GM18909 (cell line): ENCODE results near the gene BOD1.
A peak's percentile ranks its signal among the peaks of the same experiment; 100 is the strongest.

Source experiments
- ATAC-seq: cut with Tn5 transposase; IDR thresholded peaks from one replicate; pipeline ENCODE4 v1.9.1; 2021; ENCODE audit warnings: mild to moderate bottlenecking; ENCODE audit not compliant: unreplicated experiment, poor library complexity

Gene BOD1

DNA sequence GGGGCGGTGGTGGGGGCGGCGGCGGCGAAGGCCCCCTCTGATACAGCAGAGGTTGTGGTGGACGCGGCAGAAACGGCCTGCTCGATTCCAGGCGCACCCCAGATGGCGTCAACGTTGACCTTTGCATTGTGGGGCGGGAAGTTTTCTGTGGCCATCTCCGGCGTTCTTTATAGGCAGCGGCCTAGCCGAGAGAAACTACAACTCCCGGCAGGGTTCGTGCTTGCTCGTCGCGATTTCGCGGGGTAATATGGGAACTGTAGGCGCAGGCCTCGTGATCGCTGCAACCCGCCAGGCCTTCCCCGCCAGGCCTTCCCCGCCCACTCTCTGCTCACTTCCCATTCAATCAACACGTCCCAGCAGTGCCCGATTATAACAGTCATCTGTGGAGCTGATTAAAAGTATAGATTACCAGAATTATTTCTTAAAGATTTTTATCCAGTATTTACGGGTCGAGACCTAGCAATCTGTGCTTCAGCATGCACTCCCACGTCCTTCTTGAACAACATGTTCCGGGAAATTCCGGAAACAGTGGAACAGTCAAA is at the start of gene BOD1:
Gene BOD1 (minus strand): TSS at position 74 of the 542 bp plus-strand sequence. CDS start 214 bp downstream, outside the sequence.
- ATAC-seq: peak; percentile 92

DNA sequence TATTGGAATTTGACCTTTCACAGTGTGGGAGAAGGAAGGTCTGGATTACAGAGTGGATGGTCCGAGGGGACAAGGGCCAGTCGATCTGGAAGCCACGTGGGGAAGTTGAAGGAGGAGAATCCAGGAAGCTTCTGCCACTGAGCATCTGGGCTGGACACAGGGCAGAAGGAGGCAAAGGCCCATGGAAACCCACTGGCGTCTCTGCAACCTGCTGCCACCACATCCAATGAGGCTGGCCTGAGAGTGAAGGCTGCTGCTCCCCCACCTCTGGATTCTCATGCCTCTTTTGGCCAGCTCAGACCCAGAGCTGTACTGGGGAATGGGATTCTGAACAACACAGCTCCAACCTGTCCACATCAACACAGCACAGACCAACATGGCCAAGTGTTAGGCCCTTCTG is 48.9 kb upstream of the BOD1 start:
- ATAC-seq: no peak

DNA sequence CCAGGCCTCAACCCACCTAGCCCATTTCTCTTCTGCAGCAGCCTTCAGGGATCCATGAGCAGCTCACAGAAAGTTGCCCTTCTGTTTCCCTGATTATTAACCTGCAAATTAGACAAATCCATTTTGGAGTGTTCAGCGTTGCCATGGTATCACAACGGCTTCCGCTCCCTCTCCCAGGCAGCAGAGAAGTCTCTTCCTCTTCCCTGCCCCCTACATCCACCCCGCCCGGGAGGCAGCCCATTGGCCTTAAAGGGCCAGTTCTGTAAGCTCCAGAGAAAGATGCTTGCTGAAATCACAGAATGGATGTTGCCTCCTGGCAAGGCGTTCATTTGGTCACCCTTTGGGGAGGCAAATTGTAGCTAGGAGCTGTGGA is 47.7 kb upstream of the BOD1 start:
- no peak for ATAC-seq

DNA sequence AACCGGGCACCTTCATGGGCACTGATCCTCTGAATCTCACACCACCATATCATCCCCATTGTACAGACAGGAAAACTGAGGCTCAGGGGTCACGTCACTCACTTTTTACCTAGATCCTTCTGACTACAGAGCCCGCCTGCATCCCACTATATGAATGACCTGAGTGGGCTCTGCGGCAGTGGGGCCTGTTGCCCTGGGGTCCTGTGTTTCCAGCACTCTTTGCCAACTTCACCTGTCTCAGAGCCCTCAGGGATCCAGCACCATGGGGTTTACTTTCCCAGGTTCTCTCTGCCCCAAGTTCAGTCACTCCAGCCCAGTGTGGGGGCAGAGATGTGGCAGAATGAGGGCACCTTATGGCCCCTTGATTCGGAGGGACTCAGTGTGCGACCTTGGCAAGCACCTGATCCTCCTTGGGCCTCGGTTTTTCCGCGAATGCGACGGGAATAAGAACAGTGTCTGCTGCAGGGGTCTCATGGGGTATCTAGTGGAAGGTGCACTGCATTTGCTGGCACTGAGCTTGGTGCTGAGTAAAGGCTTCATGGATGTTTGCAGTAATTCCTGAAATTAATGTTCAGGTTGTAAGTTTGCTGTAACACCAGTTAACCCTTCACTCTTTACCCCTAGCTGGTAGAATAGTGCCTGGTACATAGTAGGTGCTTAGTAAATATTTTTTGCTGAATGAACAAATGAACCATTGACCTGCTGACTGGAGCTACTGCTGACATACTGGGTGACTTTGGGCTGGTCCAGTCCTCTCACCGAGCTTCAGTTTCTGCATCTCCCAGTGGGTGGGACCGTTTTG is 47.1 kb upstream of the BOD1 start:
- no peak for ATAC-seq

DNA sequence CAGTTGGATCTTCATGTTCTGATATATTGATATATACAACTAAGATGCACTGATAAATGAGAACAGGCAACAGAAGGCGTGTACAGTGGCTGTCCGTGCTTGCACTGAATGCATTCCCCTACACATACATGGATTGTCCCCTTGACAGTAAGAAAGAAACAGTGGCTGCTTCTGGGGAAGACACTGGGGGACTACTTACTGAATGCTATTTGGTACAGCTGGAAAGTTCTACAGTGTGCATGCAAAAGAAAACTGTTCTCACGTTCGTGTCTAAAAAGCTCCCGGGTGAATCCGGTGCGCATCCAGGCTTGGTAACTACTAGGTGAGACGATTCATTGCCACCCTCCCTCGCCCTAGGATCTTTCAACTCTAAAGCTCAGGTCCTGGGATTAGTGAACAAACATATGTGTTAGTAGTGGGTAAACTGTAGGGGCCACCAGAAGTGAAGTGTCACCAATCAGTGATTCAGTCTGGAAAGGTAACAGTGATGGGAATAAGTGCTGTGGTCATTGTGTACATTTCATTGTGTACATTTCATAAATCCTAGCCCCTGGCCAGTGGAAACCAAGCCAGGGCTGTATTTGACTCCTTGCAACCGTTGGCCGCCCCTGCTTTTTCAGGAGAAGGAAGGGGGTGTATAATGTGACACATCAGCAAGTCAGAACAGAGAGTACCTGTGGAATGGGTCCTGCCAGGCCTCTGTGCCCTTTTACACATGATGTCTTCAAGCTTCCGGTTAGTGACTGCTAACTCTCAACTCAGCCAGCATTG is 46.3 kb upstream of the BOD1 start:
- no peak for ATAC-seq

DNA sequence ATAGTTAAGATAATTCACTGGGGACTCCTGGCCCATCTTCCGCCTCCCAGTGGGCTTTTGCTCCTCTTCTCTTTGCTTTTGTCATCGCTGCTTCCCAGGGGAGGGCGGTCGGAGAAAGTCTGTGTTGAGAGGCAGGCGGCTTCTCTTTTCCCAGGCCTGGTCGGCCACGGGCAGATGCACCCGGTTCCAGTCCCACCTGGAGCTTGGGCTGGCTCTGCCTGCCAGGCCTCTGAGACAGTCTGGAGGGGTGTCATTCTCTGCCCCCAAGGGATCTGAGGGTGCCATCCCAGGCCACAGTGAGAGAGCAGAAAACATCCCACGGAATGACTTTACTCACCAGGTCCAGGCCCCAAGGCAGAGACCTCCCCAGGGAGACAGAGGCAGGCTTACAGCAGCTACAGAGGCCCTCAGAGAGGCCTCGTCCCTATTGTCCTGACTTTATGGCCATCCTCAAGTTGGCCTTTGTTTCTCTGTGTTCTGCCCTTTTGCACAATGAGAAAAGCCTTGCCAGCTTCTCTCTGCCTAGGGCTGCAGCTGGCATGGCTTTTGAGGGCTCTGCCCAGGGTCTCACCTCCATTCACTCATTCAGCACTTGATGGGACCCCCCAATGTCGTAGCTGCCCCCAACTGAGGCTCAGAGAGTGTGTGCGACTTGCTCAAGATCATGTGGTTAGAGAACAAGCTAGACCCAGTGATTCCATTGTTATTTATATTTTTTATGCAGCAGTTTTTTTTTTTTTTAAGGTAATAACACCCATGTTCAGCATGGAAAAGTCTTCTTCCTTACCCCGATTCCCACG is 44.2 kb upstream of the BOD1 start:
- ATAC-seq: no peak

DNA sequence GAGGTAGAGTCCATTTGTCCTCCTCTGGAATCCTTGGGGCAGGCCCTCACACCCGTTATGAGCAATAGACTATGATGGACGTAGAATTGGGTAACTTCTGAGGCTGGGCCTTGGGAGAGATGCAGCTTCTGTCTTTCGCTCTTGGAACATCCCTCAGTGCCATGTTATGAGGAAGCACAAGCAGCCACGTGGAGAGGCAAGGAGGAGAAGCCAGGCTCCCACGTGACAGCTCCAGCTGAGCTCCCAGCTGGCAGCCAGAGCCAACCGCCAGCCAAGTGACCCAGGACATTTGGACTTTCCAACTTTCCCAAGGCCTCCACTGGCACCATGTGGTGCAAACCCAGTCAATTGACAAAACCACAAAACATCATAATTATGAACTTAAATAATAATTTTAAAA is 43.0 kb upstream of the BOD1 start:
- no peak for ATAC-seq

DNA sequence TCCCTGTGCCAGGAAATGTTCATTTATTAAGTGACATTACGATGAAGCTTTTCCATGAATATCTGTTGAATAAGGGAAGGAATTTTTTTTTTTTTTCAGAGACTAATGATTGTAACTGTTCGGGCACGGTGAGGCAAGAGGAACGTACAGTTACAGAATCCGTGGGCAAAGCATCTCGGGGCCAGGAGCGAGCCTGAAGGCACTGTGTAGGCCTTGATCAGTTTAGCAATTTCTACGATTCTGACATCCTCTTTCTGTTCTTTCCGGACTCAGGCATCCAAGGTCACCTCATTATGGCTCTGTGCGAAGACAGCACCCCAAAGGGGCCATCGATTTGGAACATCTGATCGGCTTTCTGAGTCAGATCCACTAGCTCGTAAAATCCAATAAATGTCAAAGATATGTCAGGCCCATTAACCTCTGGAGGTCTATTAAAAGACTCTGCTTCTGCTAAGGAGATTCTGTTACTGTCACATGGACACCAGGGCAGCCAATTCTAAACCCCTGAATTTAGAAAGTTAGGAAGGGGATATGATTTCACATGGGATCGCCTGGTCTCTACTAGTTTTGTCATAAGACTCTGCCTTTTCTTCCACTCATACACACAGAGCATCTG is 41.4 kb upstream of the BOD1 start:
- ATAC-seq: no peak

DNA sequence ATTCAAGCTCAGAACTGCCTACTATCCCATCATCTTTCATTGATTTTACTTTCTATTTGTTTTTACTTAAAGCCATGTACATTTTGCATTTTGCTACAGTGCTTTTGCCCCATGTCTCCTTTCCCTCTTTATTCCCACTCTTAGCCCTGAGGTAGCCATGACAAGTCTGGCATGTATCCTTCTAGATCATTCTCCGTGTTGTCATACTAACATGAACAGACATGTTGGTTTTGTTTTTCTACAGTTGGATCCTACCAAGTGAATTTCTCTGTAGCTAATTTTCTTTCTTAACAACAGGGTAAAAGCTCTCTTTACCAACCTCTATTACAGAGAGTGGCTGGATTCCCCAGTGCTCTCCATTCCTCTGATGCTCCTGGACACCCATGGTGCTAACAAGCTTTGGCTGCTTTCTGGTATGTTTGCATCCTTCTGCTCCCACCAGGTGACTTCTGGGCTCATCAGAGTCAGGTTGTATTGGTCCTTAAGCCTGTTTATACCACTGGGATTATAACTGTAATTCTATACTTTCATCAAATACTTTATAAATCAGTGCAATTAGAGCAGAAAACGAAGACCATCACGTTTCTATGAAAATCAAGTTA is 38.8 kb upstream of the BOD1 start:
- ATAC-seq: no peak

DNA sequence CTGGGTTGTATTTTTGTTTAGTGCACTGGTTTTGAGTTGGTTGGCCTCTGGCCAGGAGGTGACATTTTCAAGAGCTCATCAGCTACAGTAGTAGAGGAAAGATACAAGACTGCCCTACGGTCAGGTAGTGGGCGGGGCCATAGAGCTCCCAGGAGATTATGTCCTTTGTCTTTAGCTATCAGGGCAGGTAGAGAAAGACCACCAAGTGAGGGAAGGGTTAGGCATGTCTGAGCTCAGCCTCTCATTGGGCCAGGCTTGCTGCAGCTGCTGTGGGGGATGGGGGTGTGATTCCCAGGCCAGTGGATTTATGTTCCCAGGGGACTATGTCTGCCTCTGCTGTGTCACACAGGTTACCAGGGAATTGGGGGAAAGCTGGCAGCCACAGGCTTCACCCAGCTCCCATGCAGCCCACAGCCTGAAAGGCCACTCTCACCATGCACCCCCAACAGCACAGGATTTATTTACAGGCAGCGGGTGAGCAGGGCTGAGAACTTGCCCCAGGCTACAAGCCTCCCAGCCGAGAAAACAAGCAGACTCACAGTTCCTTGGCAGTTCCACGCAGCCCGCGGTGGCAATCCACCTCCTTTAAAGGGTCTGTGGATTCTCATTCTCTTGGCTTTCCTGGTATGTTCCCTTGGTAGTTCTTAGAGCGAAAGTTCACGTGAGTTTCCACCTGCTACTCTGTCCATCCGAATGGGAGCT is 37.5 kb upstream of the BOD1 start:
- ATAC-seq: no peak

DNA sequence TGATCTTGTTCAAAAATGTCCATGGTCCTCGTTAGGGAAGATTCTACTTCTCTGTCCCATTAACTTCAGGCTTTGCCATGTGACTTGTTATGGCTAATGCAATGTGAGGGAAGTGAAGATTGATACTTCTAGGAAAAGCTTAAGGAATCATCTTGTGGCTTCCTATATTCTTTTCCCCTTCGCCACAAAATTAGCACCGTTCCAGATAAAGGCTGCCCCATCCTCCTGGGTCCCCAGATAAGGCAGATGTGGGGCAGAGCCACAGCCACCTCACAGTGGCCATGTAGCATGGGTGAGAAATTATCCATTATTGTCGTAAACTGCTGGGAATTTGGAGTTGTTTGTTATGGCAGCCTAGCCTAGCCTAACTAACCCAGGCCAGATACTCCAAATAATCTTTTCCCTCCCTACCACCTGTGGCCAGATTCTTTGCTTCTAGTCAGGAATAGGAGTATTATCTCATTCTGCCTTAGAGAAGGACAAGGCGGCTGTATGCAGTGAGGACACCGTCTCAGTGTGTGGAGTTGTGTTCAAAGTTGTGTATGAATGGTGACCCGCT is 31.9 kb upstream of the BOD1 start:
- no peak for ATAC-seq

DNA sequence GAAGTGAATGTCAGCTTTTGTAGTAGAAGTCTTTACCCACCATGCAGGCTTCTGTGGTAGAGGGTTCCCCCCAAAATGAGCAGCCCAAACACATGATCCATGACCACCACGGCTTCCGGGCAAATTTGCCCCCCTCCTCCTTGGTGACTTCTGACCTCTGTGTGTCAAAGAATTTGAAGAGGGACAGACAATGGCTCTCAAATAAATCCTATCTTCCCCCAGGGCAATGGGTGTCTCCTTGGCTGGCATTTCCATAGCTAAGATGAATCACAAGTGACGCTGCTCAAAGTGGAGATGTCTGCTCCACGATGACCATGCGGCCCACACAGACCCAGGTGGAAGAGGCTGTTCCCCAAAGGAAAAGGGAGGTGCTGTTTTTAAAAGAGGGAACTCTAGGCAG is 30.2 kb upstream of the BOD1 start:
- ATAC-seq: no peak

DNA sequence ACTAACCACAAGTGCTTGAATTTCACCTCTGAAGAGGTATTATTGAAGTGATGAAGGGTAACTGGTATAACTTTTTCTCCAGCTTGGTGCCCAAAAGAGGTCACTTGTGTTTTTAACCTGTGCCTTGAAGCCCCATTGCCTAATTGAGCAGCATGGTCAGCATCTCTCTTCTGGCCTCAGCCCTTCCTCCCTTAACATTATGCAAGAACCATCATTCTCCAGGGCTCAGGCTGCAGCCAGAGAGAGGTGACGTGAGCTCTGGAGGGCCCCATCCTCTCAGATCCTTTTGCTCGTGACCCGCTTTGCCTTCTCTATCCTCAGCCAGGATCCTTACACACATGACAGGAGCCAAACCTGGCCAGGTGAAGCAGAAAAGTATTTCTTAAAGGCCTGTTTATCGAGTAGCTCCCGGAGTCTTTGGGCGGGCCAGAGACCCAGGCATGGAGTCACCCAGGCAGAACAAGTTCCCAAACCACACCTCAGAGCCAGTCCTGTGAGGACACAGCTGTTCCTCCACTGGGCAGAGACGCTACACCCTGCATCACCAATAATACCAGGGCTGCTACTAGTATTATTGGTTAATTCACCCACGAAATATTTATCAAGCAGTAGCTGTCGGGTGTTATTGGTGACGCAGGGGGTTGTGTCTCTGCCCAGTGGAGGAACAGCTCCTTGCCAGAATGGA is 29.6 kb upstream of the BOD1 start:
- no peak for ATAC-seq

DNA sequence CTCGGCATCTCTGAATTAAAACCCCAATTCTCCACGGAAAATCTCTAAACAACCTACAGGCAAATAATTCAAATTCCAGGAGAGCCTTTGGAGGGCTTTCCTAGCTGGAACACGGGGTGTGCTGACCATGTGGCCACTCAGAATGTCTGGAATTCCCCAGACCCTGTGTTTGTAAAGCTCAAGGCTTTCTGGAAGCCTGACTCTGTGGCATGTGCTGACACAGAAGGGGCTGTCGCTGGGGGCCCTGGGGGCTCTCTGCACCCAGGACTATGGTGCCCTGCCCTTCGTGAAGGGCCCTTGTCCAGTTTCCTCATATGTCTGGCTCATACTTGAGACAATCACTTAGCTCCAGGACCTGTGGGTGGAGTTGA is 29.0 kb upstream of the BOD1 start:
- ATAC-seq: no peak

DNA sequence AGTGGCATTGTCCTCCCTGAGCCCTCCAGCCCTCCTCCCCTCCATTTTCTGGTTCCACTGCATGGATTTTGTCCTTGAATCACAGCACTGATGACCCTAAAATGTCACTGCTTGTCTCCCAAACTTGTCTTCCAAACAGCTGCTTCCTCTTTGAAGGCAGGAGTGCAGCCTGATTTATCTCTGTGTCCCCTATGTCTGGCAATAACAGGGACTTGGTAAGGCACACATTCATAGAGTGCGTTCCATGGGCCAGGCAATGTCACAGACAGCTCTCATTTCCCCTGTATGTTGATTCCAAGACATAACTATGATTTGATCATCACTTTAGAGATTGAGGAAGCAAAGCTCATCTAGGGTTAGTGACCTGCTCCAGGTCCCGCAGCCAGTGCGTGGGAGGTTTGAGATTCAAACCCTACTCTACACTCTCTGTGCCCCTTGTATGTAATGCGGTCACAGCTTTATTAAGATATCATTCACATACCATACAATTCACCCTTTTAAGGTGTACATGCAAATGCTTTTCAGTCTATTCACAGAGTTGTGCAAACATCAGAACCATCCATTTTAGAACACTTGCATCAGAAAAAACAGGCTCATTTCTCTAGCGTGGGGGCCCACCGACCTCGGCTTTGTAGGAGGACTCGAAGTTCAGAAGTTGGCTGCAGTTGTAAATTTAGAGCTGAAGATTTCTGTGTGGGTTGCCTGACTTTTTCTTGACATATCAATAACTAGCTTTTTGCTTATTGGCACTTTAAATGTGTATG is 28.4 kb upstream of the BOD1 start:
- ATAC-seq: no peak

DNA sequence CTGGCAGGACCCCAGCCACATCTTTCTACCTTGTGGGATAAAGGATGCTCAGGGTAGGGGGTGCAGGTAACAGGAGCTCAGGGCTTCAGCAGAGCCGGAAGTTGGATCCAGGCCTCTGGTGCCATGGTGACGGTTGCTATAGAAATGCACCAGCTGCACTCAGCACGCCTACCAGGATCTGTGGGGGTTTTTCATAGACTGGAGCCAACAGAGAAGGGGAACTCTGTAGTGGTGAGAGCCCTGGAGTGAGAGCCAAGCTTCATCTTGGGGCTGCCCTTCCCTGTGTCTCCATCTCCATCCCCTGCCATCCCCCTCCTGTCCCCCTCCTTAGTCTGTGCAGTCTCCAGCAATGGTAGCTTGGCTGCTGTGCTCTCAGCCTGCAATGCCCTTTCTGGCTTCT is 27.5 kb upstream of the BOD1 start:
- ATAC-seq: peak; percentile 60

DNA sequence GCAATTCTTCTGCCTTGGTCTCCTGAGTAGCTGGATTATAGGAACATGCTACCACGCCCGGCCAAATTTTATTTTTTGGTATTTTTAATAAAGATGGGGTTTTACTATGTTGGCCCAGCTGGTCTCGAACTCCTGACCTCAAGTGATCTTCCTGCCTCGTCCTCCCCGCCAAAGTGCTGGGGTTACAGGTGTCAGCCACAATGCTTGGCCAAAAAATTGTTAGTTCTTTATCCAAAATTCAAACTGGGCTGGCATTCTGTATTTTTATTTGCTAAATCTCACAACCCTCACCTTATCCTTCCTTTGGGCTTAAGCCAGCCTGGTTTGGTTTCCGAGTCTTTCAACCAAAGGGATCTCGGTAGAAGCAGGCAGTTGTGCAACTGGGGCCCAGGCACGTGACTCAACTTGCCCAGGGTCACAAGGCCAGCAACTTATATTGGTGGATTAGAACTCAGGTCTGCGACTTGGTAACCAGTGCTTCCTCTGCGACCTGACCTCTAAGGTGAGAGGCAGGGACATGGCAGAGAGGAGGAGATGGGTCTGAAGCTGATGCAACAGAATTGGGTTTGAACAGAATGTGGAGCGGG is 26.5 kb upstream of the BOD1 start:
- no peak for ATAC-seq
